ENCODE measurements around the gene THOC6.

Gene THOC6

DNA sequence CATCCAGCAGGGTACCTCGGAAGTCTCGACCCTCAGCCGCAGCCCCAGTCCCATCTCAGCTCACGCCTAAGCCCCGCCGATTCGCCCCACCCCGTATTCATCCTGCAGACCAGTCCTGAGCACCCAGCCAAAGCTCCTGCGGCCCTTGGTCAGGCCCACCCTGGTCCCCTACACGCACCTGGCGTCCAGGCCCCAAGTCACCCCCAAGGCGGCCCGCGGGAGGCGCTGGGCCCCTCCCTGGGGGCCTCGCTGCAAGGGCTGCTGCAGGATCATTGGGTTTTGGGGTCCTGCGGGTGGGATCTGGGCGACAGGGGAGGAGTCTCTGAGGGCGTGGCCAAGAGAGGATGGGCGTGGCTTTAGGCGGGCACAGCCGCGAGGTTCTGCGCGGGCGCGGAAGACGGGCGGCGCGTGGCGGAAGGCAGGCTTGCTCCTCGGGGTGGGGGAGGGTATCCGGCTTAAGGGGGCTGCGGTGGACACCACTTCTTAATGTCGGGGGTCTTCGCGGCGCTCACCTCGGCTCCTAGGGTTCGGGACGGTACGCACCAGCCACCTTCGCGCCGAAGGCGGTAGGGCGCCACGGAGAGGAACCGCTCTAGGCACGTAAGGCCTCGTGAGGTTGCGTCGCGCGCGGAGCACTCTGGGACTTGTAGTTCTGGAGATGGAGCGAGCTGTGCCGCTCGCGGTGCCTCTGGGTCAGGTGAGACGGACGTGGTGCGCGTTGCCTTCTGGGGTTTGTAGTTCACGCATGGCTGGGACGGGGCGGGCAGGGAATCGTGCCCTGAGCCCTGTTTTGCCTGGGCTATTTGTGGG, at the start of gene THOC6, which contains the start of gene HCFC1R1:
Gene THOC6, plus strand, starts transcription at position 367 of the 810 bp plus-strand sequence. Its CDS starts 292 bp downstream, at position 659.
Gene HCFC1R1, minus strand, starts transcription at position 274 of the 810 bp plus-strand sequence. Its CDS starts 1 bp downstream, at position 273.
- intact Hi-C loops (cut with DNase I): loop anchor here (2.0 kb wide), 1 partner anchor 19 kb away; no protein-coding TSS in a partner anchor
- peak; percentile 96 to 99 (median 98) for DNase-seq

DNA sequence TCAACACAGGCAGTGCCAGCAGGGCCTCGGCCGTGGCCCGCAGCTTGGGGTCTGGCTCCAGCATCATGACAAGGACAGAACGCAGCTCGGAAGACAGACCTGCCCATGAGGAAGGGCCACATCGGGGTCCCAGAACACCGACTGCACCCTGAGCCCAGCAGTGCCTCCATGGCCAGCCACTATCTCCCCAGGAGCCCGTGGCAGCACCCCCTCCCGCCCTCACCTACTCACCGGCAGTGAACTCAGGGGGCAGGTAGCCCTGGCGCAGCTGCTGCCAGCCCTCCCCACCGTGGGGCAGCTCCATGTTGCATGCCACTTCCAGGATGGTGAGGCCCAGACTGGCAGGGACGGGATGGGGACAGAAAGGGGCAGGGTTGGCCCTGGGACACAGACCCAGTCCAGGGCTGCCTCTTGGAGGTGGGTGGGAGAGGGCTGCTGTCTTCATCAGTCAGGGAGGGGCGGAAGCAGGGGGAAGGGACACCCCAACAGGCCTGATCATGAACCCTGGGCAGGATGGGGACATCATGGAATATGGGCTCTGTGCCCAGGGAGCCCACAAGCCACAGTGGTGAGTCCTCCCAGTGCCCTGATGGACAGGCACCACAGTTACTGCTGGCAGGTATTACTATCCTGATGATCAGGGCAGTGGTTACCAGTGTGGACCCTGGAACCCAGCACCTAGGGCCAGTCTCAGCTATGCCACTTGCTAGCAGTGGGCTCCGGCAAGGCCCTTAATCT, 49.3 kb upstream of the THOC6 start:
- no peak for DNase-seq
- intact Hi-C loops (cut with DNase I): loop anchor here (5.0 kb wide), 1 partner anchor 57 kb away; no protein-coding TSS in a partner anchor

DNA sequence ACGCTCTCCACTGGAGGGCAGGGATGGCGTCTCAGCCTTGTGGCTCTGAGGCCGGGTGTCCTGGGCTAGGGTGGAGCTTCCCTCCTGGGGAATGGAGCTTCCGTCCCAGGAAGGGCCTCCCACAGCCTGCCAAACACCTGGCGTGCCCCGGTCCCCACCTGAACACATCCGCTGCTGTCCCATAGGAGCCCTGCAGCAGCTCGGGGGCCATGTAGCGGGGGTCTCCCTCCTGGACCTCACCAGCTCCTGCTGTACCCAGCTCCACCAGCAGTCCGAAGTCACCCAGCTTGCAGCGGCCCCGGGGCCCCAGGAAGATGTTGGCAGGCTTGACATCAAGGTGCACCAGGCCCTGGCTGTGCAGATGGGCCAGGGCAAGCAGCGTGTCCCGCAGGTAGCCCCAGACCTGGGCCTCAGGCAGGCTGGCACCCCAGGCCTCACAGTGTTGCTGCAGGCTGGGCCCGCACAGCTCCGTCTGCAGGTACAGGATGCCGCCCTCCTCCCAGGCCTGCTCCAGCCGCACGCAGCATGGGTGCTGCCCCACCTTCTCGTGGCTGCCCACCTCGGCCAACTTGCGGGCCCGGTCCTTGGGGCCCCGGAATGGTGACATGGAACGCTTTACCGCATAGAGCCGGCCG, 48.6 kb upstream of the THOC6 start:
- DNase-seq: no peak
- intact Hi-C loops (cut with DNase I): no loop called here

DNA sequence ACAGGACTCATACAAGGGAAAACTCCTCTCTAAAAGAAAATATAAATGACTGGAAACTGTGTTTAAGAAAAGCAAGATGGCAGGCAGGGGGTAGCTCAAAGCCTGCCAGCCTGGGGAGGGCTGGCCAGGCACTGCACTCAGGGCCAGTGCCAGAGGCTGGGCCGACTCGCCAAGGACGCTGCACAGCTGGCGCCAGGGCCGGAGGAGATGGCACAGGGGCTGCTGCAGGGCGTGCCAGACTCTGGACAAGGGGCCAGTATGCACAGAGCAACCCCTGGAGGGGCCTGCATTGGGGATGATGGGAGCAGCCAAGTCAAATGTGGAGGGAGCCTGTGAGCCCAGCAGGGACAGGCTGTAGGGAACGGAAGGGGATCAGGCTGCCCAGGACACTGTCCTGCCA, 47.6 kb upstream of the THOC6 start:
- peak in 10 of 42 donors; percentile 34 to 66 (median 46) for DNase-seq
- intact Hi-C loops (cut with DNase I): no loop called here

DNA sequence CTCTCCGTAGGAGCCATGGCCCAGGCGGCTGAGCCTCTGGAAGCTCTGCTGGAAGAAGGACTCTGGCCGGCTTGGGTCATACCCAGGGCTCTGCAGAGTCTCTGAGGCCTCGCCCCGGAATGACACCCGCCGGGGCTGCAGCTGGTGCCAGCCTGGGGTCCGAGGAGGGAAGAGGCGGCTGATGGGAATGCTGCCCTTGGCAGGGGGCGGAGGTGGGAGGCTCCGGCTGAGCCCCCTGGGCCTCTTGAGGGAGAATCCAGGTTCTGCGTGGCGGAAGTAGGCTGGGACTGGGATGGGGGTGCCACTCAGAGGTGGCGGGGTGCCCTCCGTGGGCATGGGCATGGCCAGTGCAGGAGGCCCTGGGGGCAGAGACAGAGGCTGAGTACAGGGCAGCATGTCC, 47.2 kb upstream of the THOC6 start:
- intact Hi-C loops (cut with DNase I): no loop called here
- DNase-seq: no peak

DNA sequence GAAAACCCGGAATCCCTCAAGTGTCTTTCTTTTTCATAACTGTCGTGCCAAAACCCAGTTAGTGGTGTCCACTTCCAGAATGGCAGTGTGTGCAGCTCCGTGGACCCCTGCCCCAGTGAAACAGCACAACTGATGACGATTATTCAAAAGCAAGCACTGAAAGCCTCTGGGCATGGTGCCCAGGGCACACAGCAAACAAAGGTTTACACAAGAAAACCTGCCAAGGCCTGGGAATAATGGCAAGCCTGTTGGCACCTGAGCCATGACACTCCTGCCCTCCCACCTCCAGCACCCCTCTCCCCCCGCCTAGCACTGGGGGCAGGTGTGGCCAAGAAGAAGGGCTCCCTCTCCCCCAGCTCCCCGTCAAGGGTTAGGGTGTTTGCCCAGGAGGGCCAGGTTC, 46.4 kb upstream of the THOC6 start:
- intact Hi-C loops (cut with DNase I): no loop called here
- peak in 9 of 42 donors; percentile 26 to 55 (median 33) for DNase-seq

DNA sequence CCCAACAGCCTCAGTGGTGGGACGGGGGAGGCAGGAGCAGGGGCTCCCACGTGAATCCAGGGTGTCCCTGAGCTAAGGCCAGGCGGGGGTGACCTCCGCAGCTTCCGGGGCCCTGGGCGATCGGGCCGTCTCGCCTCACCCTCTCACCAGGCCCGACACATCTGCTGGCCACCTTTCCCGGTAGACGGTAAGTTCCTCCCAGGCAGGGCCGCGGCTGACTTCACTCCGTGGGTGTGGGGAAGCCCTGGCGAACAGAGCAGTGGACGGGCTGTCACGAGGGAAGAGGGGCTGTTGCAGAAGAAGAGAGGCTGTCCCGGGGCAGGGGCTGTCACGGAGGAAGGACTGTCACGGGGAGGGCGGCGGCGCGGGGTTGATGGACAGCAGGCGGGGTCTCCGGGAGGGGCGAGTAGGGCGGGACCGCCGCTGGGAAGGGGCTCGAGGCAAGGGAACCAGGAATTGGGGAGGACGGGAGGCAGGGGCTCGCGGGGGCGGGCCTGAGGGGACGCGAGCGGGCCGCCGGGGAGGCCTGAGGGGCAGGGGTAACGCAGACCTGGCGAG, 44.1 kb upstream of the THOC6 start:
- intact Hi-C loops (cut with DNase I): no loop called here
- no peak for DNase-seq

DNA sequence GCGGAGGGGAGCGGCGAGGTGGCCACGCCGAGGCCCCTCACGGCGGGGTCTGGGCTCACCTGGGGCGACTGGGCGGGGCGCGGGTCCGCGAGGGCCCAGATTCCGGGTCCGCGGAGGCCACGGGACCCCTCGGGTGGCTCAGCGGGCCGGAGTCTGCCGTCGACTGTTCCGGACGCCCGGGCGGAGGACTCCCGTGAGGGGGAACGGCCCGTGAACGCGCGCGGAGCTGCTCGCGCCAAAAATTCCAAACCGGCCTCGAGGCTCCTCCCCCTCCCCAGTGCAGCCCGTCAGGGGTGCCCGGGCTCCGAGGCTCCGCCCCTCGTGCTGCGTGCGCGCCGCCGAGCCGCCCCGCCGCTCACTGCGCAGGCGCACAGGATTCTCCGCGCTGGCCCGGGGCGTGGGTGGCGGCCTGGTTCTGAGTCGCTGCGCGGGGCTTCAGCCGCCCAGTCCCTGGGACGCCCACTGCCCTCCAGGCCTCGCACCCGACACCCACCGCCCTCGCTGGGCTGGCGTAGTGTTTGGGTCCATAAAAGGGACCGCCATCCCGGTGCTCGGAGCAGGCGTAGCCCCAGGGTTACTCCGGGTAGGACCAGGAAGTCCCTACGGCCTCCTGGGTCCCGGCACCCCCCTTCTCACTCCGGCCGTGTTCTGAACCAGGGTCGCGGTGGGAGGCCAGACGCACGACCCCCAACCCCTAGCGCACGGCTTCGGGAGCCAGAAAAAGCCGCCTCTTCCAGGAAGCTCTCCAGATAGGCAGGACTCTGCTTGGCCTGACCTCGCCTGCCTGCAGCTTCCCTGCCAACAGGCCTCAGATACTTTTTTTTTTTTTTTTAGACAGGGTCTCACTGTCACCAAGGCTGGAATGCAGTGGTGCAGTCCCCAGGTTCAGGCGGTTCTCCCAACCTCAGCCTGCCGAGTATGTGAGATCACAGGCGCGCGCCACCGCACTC, 43.3 kb upstream of the THOC6 start, which contains the start of gene PKMYT1:
Gene PKMYT1, minus strand, starts transcription at position 220 of the 950 bp plus-strand sequence. CDS start 789 bp downstream, outside the sequence.
- DNase-seq: peak; percentile 72 to 97 (median 91)
- intact Hi-C loops (cut with DNase I): no loop called here

DNA sequence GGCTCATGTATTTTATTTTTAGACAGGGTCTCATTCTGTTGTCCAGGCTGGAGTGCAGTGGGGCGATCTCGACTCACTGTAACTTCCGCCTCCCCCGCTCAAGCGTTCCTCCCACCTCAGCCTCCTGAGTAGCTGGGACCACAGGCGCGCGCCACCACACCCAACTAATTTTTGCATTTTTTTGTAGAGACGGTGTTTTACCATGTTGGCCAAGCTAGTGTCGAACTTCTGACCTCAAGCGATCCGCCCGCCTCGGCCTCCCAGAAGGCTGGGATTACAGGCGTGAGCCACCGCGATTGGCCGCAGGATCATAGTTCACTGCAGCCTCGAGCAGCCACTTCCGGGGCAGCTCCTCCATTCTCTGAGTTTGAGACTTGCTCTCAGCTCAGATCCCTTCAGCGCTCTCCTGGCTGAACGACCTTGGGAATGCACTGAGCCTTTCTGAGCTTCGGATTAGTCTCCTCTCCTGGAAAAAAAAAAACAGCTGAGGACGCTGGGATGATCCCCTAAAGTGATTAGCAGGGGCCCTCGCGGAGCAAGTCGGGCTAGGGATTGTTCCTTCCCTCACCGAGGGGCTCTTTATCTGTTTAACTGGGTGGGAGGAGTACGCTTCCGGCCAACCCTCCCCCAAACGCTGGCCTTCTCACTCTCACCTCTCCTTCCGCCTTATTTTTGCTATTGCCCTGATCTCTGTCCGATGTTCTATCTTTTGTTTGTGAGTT, 42.5 kb upstream of the THOC6 start:
- DNase-seq: no peak
- intact Hi-C loops (cut with DNase I): no loop called here

DNA sequence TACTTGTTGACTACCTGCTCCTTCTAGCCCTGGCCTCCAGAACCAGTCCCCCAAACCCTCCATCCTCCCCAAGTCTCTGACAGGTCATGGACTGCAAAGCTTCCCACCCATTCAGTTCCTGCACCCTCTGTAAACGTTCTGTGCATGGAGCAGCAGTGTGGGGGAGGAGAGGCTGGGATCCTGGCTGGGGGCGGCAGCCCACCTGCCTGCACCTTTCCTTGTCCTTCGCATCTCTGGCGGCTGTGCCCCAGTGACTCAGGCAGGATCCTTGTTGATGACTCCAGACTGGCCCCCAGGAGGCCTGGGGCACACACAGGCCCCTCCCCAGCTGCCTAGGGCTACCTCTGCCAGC, 42.0 kb upstream of the THOC6 start:
- intact Hi-C loops (cut with DNase I): no loop called here

DNA sequence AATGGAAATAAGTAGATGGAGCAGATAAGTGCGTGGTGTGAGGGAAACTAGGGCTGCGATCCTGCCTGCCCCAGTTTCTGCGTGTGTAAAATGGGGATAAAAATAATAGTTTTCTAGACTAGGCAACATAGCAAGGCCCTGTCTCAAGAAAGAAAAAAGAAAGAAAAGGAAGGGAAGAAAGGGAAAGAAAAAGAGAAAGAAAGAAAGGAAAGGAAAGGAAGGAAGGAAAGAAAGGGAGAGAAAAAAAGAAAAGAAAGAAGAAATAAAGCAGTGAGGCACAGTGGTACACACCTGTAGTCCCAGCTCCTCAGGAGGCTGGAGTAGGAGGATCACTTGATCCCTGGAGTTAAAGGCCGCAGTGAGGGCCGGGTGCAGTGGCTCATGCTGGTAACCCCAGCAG, 41.4 kb upstream of the THOC6 start:
- intact Hi-C loops (cut with DNase I): no loop called here
- DNase-seq: no peak

More for the DNA sequence above, 42.0 kb upstream of the THOC6 start:
- no peak for DNase-seq

DNA sequence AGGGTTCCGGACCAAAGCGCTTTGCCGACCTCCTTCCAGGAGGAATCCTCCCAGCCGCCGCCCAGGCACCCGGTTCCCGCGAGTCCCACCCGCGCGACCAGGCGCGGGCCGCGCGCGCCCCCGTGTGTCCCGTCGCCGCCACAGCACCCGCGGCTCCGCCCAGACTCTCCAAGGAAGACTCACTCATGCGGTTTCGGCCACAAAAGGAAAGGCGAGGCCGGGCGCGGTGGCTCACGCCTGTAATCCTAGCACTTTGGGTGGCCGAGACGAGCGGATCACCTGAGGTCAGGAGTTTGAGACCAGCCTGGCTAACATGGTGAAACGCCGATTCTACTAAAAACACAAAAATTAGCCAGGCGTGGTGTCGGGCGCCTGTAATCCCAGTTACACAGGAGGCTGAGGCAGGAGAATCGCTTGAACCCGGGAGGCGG, 40.1 kb upstream of the THOC6 start:
- intact Hi-C loops (cut with DNase I): no loop called here
- DNase-seq: peak; percentile 53 to 93 (median 84)

DNA sequence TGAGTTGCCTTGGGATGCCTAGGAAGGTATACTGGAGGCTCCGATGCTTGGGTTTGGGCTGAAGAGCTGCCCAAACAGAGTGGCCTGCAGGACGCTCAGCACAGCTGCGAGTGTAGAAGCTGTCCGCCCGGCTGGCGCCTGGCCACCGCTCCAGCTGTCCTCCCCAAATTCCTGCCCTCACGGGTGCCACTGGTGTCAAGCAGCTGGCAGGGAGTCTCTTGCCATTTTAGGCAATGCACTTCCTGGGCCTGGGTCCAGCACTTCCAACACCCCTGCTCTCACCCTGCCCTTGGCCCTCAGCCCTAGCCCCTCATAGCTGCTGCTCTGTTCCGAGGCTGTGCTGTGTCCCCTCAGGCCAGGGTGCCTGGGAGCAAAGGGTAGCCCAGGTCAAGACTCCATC, 38.4 kb upstream of the THOC6 start:
- intact Hi-C loops (cut with DNase I): no loop called here

DNA sequence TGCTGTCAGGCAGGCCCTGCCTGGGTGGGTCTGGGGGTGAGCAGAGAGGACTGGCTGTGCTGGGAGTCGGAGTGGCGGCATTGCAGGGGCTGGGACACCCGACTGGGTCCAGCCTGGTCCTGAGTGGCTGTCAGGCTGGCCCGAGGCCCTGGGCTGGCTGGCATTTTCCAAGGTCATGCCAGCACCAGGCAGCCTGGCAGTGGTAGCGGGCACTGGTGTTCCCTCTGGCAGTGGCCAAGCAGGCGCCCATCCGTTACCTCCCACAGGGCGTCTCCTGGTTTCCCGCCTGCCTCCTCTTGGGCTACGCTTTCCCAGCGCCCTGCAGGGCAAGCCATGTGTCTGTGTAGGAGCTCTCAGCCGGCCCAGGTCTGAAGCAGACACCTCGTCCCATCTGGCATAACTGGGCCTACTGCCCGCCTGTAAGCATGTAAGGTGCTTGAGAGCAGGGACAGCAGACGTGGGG, 37.9 kb upstream of the THOC6 start:
- intact Hi-C loops (cut with DNase I): no loop called here
- DNase-seq: no peak

More for the DNA sequence above, 38.4 kb upstream of the THOC6 start:
- DNase-seq: no peak

DNA sequence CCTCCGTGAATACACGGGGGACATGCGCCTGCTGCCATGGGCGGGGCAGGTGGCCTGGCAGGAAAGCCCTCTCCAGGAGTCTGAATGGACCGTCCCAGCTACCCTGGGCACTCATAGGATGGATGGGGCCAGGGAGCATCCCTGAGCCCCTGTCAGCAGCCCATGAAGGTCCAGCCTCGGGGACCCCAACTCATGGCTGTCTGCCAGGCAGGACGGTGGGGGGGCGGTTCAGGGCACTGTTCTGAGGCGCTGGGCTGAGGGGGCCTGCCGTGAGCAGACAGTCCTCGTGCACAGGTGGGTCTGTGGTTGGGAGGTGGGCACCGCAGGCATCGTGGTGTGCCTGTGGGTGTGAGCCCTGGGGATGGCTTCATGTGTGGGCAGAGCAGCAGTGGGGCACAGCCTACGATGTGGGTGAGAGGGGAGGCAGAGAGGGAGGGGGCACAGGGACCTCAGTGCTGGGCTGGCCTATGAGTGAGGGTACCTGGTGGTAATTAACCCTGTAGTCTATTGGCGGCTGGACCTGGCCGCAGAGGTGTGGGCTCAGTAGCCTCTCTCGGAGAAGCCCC, 37.1 kb upstream of the THOC6 start:
- intact Hi-C loops (cut with DNase I): no loop called here
- DNase-seq: no peak

DNA sequence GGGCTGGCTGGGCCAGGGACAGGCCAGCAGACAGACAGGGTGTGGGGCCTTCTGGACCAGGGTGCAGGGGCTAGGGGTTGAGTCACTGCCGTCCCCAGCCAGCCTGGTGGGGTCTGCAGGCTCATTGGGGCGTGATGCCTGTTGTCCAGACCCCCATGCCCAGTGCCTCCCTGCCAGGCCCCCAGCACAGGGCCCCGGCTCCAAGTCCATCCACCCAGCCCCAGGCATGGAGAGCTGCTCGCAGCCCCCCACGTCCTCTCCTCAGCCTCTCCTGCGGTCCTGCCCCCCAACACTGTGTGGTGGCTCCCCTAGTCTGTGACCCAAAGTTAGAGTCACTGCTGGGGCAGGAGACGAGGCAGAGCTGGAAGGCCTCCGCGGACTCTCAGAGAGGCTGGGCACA, 36.5 kb upstream of the THOC6 start:
- DNase-seq: no peak
- intact Hi-C loops (cut with DNase I): no loop called here

DNA sequence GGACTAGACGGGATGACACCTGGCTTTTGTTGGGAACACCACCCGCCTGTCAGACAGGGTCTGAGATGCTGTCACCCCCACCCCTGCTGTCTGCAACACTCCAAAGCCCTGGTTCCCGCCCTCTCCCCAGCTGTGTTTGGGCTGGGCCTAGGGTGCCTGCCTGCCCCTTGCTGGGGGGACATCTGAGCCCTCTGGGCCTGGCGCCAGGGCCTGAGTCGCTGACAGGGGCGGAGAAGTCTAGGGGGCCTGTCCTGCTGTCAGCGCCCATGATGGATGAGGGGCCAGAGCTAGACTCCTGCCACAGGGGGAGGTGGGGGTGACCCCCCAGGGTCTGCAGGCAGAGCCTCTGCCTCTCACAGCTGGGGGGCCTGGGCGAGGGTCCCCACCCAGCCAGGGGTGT, 36.0 kb upstream of the THOC6 start:
- intact Hi-C loops (cut with DNase I): no loop called here
- no peak for DNase-seq

Measured in head of caudate nucleus (tissue), 42 donors.